LoVo (cell line): ENCODE results near the gene GALNT17.

ENCODE experiments used
- DNase-seq: peaks from one replicate; pipeline ENCODE4 v3.0.0-alpha.2; 2016; ENCODE audit warnings: low spot score

The GALNT17 gene

DNA sequence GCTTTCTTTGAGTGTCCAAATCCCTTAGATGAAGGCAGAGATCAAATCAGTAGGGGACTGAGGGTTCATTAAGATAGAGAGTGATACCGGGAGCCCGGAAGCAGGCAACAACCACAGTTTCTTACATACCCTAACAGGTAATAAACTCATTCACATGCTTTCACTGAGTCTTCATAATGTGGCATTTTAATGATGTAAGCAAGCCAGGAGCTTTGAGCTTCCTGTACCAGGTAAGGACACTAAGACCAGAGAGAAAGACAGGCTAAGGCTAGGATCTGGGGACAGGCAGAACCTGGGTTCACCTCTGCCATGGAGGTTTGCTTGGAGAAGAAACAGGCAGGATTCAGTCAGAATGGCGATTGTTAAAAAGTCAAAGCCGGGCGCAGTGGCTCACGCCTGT is 618.3 kb downstream of the GALNT17 start:
- DNase-seq = no peak

DNA sequence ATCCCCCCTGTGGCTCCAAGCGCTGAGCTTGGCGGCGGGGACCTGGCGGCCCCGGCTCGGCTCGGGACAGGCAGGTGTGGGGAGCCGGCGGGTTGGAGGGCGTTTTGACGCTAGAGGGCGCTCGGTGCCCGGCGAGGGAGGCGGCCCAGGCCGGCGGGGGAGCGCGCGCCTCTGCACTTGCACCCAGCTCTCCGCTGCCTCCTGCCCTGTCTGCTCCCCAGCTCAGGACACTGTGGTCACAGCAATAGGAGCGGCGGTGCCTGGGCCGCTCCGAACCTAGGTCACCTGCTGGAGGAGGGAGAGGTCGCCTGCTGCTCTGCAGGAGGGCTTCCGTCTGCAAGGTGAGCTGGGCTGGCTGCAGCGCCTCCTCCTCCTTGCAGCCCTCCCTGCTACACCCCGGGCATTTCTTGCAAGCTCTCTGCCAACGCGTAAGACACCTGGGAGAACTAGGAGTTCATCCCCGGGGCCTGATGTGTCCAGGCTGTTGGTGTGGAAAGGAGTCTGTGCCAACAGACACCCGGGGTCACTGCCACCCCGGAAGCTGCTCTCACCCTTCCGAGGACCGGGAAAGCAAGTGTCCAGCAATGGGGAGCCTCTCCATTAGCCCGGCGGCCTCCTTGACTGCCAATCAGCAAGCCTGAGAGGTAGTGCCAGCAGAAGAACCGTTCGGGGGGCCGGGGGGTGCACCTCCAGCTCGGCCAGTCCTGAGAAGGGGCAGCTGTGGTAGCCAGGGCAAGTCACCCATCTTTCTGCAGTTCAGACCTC is 620.4 kb downstream of the GALNT17 start:
- DNase-seq = no peak

DNA sequence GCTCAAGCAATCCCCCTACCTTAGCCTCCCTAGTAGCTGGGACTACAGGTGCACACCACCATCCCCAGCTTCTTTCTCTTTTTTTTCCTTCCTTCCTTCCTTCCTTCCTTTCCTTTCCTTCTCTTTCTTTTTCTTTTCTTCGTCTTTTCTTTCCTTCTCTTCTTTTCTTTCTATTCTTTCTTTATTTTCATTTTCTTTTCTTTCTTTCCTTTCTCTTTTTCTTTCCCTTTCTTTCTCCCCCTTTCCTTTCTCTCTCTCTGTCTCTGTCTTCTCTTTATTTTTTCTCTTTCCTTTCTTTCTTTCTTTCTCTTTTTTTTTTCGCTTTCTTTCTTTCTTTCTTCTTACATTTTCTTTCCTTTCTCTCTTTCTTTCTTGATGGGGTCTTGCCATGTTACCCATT is 621.3 kb downstream of the GALNT17 start:
- DNase-seq = no peak

DNA sequence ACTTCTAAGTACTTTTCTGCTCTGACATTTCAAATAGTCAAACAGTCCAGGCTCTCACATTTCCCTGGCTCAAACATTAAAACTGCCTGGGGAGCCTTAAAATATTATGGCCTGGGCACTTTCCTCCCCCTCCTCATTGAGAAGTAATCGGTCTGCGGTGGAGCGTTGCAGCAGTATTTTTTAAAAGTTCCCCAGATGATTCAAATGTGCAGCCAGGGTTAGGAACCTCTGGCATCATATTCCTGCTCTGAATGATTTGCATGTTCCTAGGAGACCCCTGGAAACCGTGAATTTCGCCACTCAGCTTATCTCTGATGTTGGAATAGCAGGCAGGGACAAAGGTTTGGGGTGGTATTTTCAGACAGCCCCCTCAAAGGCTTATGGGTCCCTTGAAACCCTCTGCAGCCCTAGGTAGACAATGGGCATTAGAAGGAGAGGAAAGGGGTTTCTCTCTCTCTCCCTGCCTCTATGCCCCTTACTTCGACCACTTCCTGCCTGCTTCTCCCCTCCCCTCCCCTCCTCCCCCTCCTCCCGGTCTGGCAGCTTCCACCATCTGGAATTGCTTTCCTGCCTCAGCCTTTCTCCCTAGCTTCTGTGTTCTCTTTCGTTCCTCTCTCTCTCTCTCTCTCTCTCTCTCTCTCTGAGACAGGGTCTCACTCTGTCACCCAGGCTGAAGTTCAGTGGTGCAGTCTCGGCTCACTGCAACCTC is 622.2 kb downstream of the GALNT17 start:
- no peak for DNase-seq

DNA sequence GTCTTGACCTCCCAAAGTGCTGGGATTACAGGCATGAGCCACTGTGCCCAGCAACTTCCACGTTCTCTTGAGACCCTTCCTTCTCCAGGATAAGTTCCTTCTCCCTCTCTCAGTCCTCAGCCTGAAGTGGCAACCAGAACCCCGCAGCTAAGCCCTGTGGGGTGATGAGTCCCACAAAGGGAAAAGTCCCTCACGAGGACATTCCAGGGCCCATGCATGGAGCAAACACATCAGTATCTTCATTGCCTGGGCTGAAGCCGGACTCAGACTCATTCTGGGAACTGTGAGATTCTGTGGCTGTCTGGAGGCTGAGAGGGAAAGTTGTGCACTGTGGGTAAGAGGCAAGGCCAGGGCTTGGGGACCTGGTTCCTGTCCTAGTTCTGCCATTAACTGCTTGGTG is 622.9 kb downstream of the GALNT17 start:
- no peak for DNase-seq

DNA sequence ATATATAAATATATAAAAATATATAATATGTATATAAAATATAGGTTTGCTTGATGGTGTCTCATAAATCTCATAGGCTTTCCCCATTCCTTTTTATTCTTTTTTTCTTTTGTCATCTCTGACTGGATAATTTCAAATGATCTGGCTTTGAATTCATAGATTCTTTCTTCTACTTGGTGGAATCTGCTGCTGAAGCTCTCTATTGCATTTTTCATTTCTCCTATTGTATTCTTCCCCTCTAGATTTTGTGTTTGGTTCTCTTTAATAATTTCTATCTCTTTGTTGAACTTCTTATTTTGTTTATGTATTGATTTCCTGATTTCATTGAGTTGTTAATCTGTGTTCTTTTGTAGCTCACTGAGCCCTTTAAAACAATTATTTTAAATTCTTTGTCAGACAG is 629.4 kb downstream of the GALNT17 start:
- DNase-seq = no peak
